ENCODE results near the gene HSPB8.

The HSPB8 gene

DNA sequence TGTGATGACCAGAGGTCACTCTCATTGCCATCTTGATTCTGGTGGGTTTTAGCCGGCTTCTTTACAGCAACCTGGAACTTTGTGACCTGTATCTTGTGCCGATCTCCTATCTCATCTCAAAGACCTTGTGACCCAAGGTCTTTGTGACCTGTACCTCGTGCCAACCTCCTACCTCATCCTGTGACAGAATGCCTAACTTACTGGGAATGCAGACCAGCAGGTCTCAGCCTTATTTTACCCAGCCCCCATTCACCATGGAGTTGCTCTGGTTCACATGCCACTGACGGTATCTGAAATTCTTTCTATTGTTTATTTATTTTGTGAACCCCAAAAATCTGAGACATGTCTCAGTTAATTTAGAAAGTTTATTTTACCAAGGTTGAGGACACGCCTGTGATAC, 7.4 kb upstream of the HSPB8 start:
- TF ChIP-seq ZFX (IDR thresholded peaks at IDR 0.05; ENCODE audit: borderline replicate concordance) (no peak), CTCF (IDR thresholded peaks at IDR 0.05) (no peak)
- no peak overlapping the region for H3K27ac ChIP-seq

DNA sequence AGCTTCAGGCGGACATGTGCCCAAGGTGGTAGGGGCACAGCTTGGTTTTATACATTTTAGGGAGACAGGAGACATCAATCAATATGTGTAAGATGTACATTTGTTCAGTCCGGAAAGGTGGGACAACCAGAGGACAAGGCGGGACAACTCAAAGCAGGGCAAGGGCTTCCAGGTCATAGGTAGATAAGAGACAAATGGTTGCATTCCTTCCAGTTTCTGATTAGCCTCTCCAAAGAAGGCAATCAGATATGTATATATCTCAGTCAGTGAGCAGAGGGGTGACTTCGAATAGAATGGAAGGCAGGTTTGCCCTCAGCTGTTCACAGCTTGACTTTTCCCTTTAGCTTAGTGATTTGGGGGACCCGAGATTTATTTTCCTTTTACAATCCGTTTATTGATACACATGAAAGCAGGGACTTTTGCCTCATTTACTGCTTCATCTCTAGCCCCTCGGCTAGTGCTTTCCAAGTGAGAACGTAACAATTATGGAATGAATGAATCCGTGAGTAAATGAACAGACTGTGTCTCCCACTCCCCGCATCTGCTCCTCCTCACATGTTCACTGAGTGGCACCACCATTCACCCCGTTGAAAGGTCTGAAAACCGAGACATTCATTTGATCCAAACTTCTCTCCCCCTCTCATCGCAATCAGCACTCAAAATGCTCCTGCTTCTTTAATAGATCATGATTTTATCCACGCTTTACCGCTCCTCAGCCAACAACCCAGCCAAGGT, 6.9 kb upstream of the HSPB8 start:
- no peak overlapping the region for H3K27ac ChIP-seq
- TF ChIP-seq ZFX (IDR thresholded peaks at IDR 0.05; ENCODE audit: borderline replicate concordance) (no peak), CTCF (IDR thresholded peaks at IDR 0.05) (no peak)

GRCh38 chr12:119175081-119175480, 3.6 kb upstream of the HSPB8 start:
- no peak overlapping the region for H3K27ac ChIP-seq
- TF ChIP-seq CTCF (IDR thresholded peaks at IDR 0.05) (no peak), ZFX (IDR thresholded peaks at IDR 0.05; ENCODE audit: borderline replicate concordance) (no peak)

GRCh38 chr12:119176267-119177055, 2.3 kb upstream of the HSPB8 start:
- no peak overlapping the region for H3K27ac ChIP-seq

GRCh38 chr12:119177056-119177325, 1.7 kb upstream of the HSPB8 start:
- H3K27ac ChIP-seq: no peak overlapping the region
- TF ChIP-seq CTCF (IDR thresholded peaks at IDR 0.05): no peak
- no peak for TF ChIP-seq ZFX (IDR thresholded peaks at IDR 0.05; ENCODE audit: borderline replicate concordance)

More at GRCh38 chr12:119176267-119177055, 2.3 kb upstream of the HSPB8 start:
- no peak for TF ChIP-seq CTCF (IDR thresholded peaks at IDR 0.05)
- TF ChIP-seq ZFX (IDR thresholded peaks at IDR 0.05; ENCODE audit: borderline replicate concordance): no peak

DNA sequence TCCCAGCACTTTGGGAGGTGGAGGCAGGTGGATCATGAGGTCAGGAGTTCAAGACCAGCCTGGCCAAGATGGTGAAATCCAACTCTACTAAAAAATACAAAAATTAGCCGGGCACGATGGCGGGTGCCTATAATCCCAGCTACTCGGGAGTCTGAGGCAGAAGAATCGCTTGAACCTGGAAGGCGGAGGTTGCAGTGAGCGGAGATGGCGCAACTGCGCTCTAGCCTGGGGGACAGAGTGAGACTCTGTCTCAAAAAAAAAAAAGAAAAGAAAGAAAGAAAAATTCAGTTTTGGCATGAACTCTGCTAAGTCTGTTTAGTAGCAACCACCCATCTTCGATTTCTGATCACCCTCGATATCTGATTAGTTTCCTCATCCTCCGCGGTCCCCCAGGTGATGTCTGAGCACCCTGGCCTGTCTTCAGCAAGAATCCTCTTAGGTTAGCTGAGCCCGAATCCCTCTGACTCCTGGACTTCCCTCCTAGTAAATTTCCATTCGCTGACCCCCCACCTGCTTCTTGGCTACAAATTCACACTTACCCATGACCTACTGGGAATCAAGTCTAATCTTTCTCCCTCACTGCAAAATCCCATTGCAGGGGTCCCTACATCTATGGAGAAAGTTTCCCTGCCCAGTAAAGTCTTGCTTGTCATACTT, 879 bp upstream of the HSPB8 start:
- no peak overlapping the region for H3K27ac ChIP-seq
- TF ChIP-seq ZFX (IDR thresholded peaks at IDR 0.05; ENCODE audit: borderline replicate concordance) (no peak), CTCF (IDR thresholded peaks at IDR 0.05) (no peak)
